NOMO-1 (cell line): Measurements from ENCODE around the gene ASB1.
"Not testable (repeated sequence)": the region's sequence is repeated elsewhere in the genome, so short reads cannot be mapped to it uniquely, and the experiment has no call there.

ENCODE experiments used
- DNase-seq, 2 experiments: peaks; one replicate each; lab custom pipeline; 2025; ENCODE audit not compliant: unreplicated experiment in 2 of 2; lab: John Stamatoyannopoulos, UW

The ASB1 gene

DNA sequence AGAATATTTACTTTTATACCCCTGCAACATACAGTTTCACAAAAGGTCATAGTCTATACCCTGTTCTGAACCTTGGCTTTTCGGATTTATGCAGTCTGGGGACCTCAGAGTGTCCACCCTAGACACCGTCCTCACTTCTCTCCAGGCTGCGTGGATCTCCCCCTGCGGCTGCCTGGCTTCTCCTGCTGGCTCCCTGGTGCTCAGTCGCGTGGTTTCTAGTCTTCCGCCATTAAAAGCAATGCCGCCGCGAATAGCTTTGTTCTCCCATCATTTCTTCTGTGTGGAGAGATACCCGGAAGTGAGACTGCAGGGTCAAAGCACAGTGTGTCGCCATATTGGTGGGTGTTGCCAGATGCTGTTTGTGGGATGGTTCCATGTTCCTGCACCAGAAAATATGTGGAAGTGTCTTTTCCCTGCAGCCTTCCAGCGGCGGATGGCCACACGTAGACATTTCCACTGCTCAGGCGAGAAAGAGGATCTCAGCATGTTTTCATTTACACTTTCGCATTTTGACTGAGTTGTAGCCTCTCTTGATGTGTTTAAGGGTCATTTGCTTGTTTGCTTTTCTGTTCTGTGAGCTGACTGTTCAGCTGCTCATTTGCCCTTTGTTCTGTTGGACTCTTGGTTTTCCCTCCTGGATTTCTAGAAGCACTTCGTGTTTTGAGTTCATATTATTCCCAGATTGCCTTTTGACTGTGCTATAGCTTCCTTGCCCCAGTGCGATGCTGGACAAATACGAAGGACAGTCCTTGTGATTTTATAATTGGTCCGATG lies 22.9 kb upstream of the ASB1 start:
- no peak for DNase-seq

- no peak for DNase-seq
These were observed 22.1 kb upstream of the ASB1 start for GRCh38 chr2:238404406-238405216.

- DNase-seq = not testable (repeated sequence)
These were observed 21.5 kb upstream of the ASB1 start for GRCh38 chr2:238405217-238405555.

DNA sequence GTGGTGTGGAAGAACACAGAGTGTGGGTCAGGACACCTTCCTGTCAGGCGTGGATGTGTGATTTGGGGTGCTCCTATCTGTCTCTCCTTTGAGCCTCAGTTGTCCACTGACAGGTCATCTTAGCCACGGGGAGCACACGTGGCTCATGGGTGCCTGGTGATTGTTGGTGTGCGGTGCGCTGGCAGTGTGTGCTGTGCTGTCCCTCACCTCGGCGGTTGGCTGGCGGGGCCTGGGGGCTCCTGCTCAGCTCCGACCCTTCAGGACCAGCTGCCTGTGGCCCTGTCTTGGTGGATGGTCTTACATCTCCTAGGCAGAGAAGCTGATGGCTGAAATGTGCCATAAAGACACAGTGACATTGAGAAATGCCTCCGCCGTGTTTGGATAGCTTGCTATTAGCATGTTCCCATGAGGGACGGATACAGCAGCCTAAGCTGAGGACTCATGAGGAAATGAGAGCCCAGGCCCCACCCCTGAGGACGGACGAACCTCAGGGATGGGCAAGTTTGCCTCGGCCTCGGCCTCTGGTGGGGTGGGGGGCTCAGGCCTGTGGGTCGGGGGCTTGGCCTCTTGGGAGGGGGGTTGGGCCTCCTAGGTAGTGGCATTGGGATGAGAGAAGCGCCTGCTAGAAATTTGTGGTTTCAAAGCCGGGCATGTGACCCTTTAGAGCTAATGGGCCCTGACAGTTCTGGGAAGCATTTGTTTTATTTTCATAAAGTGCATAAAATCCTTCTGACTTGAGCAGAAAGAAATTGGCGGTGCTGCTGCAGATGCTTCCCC lies 20.3 kb upstream of the ASB1 start:
- no peak for DNase-seq

- DNase-seq = no peak
These were observed 19.8 kb upstream of the ASB1 start for GRCh38 chr2:238406998-238407285.

- no peak for DNase-seq
These were observed 19.2 kb upstream of the ASB1 start for GRCh38 chr2:238407566-238407965.

GRCh38 chr2:238408615-238409340 lies 17.9 kb upstream of the ASB1 start:
- no peak for DNase-seq

DNA sequence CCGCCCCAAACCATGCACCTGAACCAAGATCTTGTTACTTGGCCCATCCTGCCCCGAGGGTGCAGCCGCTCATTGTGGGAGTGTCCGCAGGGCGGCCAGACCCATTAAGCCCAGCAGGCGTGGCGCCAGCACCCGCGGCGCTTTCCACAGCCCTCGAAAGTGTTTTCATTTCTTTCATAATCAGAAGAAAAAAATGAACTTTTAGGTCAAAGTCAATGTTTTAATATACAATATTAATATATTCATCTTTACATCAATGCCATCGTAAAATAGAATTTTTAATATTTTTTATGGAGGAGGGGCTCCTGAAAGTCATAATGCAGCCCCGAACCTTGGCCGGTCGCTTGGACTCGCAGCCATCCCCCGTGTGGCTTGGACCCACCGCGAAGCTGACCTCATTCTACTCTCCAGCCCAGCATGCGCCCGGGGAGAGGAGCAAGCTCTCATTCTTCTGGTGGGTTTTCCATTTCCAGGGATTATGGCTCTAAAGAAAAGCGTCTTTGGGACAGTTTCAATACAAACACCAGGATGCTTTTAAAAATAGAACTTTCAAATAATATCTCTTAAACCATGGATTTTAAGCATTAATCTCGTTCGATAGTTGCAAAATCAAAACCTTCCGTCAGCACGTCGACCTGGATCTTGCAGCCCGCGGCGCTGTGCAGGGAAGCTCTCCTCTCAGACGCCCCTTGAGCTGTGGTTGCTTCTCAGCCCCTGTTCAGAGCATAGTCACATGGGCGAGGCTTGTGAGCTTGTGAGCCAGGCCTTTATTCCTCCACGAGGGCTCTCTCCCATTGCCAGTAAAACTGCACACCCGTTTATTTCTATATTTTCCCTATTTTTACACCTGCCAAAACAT lies 17.2 kb upstream of the ASB1 start:
- no peak for DNase-seq

- no peak for DNase-seq
These were observed 14.5 kb upstream of the ASB1 start for GRCh38 chr2:238412067-238412767.

DNA sequence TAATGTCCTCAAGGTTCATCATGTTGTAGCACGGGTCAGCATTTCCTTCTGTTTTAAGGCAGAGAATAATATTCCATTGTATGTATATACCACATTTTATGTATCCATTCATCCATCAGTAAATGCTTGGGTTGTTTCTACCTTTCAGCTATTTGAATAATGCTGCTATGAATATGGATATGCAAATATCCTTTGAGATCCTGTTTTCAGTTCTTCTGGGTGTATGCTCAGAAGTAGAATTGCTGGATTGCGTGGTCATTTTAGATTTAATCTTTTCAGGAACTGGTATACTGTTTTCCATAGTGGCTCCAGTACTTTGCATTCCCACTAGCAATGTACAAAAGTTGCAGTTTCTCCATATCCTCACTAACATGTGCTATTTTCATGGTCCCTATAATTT lies 13.4 kb upstream of the ASB1 start:
- no peak for DNase-seq

GRCh38 chr2:238415036-238415764 lies 11.5 kb upstream of the ASB1 start:
- peak in 1 of 2 experiments; percentile 12 for DNase-seq

- DNase-seq = no peak
These were observed 10.8 kb upstream of the ASB1 start for GRCh38 chr2:238415893-238416292.

DNA sequence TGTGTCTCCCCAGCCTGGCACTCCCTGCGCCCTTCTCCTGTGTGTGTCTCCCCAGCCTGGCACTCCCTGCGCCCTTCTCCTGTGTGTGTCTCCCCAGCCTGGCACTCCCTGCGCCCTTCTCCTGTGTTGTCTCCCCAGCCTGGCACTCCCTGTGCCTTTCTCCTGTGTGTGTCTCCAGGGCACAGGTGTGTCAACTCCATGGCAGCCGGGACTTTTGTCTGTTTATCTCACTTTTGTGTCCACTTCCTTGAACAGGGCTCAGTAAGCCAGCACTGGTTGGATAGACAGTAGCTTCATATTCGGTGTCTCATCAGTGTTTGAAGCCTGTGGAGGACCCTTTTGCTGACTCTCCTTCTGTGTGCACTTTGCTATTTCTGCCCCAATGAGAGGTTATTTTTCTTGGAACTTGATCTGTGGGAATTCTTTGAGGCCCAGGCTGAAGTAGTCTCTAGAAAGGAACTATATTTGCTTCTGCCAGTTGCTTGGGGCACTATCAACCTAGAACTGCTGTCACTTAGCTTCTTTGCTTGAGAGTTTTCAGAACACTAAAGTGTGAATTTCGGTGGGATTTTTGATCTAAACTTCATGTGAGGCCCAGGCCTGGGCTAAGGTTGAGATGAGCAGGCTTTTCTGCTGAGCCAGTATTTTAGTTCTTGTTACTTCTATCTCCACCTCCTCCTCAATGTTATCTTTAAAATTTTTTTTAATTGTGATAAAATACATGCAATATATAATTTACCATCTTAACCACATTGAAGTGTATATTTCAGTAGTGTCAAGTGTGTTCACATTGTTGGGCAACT lies 8.3 kb upstream of the ASB1 start:
- no peak for DNase-seq

DNA sequence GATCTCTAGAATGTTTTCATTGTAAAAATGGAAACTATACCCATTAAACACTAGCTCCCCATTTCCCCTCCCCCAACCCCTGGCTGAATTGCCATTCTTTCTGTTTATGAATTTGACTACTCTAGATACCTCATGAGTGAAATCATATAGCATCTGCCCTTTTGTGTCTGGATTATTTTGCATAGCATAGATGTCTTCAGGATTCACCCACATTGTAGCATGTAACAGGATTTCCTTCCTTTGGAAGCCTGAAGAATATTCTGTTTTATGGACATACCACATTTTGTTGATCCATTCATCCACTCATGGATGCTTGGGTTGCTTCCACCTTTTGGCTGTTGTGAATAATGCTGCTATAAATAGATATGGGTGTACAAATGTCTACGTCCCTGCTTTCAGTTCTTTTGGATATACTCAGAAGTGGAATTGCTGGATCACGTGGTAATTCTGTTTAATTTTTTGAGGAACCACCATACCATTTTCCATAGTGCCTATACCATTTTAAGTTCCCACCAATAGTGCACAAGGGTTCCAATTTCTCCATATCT lies 7.7 kb upstream of the ASB1 start:
- DNase-seq = no peak

DNA sequence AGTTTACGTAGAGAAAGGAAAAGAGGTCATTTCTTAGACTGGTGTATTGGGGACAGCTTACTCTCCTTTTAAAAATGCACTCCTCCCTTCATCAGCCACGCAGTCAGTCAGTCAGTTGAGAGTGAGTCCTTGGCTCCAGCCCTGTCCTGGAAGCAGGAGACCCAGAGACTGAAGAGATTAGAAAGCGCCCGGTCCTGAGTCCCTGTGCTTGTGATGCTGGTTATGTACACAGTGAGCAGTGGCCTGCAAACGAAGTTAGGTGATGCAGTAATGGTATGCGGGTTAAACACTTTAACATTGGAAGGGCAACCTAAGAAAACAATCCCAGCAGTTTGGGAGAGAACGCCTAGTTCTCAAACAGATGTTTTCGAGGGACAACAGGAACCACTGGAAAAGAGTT lies 6.3 kb upstream of the ASB1 start:
- no peak for DNase-seq

- DNase-seq = peak in 1 of 2 experiments; percentile 6
These were observed 5.6 kb upstream of the ASB1 start for GRCh38 chr2:238420878-238421694.

DNA sequence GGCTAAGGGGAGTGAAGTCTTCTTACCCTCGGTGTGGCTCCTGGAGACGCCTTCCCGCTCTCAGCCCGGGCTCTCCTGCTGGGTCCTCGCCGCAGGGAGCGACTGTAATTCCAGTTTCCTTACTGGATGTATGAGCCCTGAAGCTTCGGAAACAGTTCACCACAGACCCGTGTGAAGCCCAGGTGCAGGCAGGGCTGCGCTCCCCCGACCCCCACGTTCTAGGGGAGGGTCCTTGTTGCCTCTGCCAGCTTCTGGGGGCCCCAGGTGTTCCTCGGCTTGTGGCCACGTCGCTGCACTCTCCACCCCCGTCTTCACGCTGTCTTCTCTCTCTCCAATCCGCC lies 5.1 kb upstream of the ASB1 start:
- no peak for DNase-seq
